Uterus (tissue), 2 donors: ENCODE results near the gene SORBS1.

Experiments used
- CTCF ChIP-seq, 4 experiments: fragments of 200-600 bp in 2 of 4; fragments of 450-650 bp in 2 of 4; sonication (generic) in 2 of 4; IDR thresholded peaks; one replicate each; pipeline ENCODE4 v1.5.1; 2016 to 2019; ENCODE audit warnings: antibody characterized with exemption in 4 of 4, mild to moderate bottlenecking in 2 of 4, moderate library complexity in 1 of 4
- POLR2A ChIP-seq, 2 donors: fragments of 450-650 bp; IDR thresholded peaks; one replicate each; pipeline ENCODE4 v1.6.1; 2016; ENCODE audit warnings: antibody characterized with exemption in 2 of 2, mild to moderate bottlenecking in 1 of 2, moderate library complexity in 1 of 2

GRCh38 chr10:95305606-95306317, 255.4 kb downstream of the SORBS1 start:
- TF ChIP-seq CTCF (IDR thresholded peaks at IDR 0.05) (no peak), POLR2A (IDR thresholded peaks at IDR 0.05) (no peak)
